Psoas muscle (tissue), 8 donors: ENCODE results near the gene IL20RB. TPM values are rescaled to one million over a fixed set of nuclear protein-coding genes. Genes with fewer than 3 reads are reported as not detected.
A peak's percentile ranks its signal among the peaks of the same experiment; 100 is the strongest.

ENCODE experiments used
- ATAC-seq, 4 donors: fragments of 200-7000 bp; cut with Tn5 transposase; one replicate each; pipeline ENCODE4 v1.9.1; 2020; ENCODE audit warnings: moderate library complexity in 3 of 4, mild to moderate bottlenecking in 2 of 4
- DNase-seq, 2 donors: peaks; one replicate each; pipeline ENCODE4 v3.0.0-alpha.2; 2020
- H3K27ac ChIP-seq: fragments of 200-600 bp; one replicate; pipeline ENCODE4 v1.8.0; 2022
- H3K27me3 ChIP-seq, 3 donors: fragments of 200-600 bp in 1 of 3; one replicate each; pipeline versions ENCODE4 v1.6.1 to v1.8.0; 2013 to 2022; ENCODE audit warnings: low read length in 2 of 3, mild to moderate bottlenecking in 2 of 3, moderate library complexity in 1 of 3; ENCODE audit not compliant: insufficient read depth in 3 of 3
- H3K36me3 ChIP-seq, 2 donors: fragments of 200-600 bp in 1 of 2; one replicate each; pipeline versions ENCODE4 v1.6.1 to v1.8.0; 2013 to 2022; ENCODE audit warnings: low read depth in 1 of 2, mild to moderate bottlenecking in 1 of 2, moderate library complexity in 1 of 2; ENCODE audit not compliant: insufficient read depth in 1 of 2
- H3K4me1 ChIP-seq: fragments of 200-600 bp; one replicate; pipeline ENCODE4 v1.8.0; 2022
- H3K4me3 ChIP-seq: fragments of 200-600 bp; one replicate; pipeline ENCODE4 v1.8.0; 2022; ENCODE audit warnings: mild to moderate bottlenecking
- H3K9me3 ChIP-seq: fragments of 200-600 bp; one replicate; pipeline ENCODE4 v1.8.0; 2022
- CTCF ChIP-seq: fragments of 200-600 bp; IDR thresholded peaks from one replicate; pipeline ENCODE4 v1.8.0; 2022; ENCODE audit warnings: antibody characterized with exemption
- WGBS, 3 donors: extraction: QIAGEN DNeasy Blood & Tissue Kit; methylation state at CpG; one replicate each; pipeline versions ENCODE4 v1.1.6 to v1.1.7; 2013; 5-methylcytosine and 5-hydroxymethylcytosine counted together
- intact Hi-C, 2 donors: fragments of 100-400 bp; cut with DNase I; formaldehyde crosslinking; loops; one replicate each; pipeline versions ENCODE4 v1.11.0 to v1.14.2; 2022
- polyA plus RNA-seq, 3 donors: library from polyadenylated mRNA; stranded (reverse); fragments of 200-250 nt; gene quantifications; one replicate each; pipeline ENCODE4 v1.2.3, GENCODE V29; 2013
- total RNA-seq, 4 donors: library from RNA; stranded (reverse); fragmentation: NEBNext Ultra II Directional in 2 of 4; extraction: Animal tissue kit (Norgen Biotek cat#: 25700) in 2 of 4; gene quantifications; one replicate each; pipeline versions ENCODE4 v1.2.1 to v1.2.4, GENCODE V29; 2021 to 2023
- donor health status: healthy with polysubstance abuse.
- donor health status: DM: no; HTN: no; CAD: no; lungs with moderate emphysema.
- donor health status: Bipolar disorder and iron deficiency.
- donor health status: healthy.
- donor health status: DM: yes; HTN: yes; CAD: no.
- donor health status: DM: no; HTN: no; CAD: no.
- donor health status: DM: no; HTN: no; CAD: no.
- donor health status: DM: yes; HTN: yes; CAD: no.

IL20RB gene
- total and polyA plus RNA-seq, 7 donors = 0.46 to 1.6 (median 0.68) TPM; not detected in 1

- H3K9me3 ChIP-seq = no peaks in the 10 kb centered on the region
- no peak for TF ChIP-seq CTCF
- peak overlapping the region; percentile 47 for H3K4me3 ChIP-seq
- no peak for DNase-seq
- H3K36me3 ChIP-seq = peaks cover 0 to 27% of the 10 kb centered on the region in 2 donors
- peak overlapping the region; percentile 19 for H3K27ac ChIP-seq
- WGBS, 3 donors = 89 to 95% (median 92%) methylated on average over 4 of the region's 4 CpGs
- no peak for ATAC-seq
- H3K27me3 ChIP-seq = no peaks in the 10 kb centered on the region
- peaks cover 19% of the 10 kb centered on the region for H3K4me1 ChIP-seq
- intact Hi-C loops = loop anchor here in 1 of 2 donors (10.0 kb wide), 1 partner anchor 67 kb away; the partner anchor contains the start of gene NCK1
Measured at GRCh38 chr3:136931606-136932005, 26.2 kb upstream of the IL20RB start.

GRCh38 chr3:136932523-136932922, 25.3 kb upstream of the IL20RB start:
- H3K27ac ChIP-seq = no peak overlapping the region
- H3K9me3 ChIP-seq = no peaks in the 10 kb centered on the region
- H3K4me1 ChIP-seq = peaks cover 20% of the 10 kb centered on the region
- H3K36me3 ChIP-seq = peaks cover 0 to 27% of the 10 kb centered on the region in 2 donors
- peak overlapping the region; percentile 47 for H3K4me3 ChIP-seq
- 78 to 83% (median 81%) methylated on average over 1 of the region's 1 CpG for WGBS, 3 donors
- TF ChIP-seq CTCF = no peak
- intact Hi-C loops = loop anchor here in 1 of 2 donors (10.0 kb wide), 1 partner anchor 68 kb away; the partner anchor contains the start of gene NCK1
- no peaks in the 10 kb centered on the region for H3K27me3 ChIP-seq
- ATAC-seq (no peak), DNase-seq (no peak)

GRCh38 chr3:136932978-136933772, 24.6 kb upstream of the IL20RB start:
- DNase-seq (no peak), ATAC-seq (no peak)
- Histone ChIP-seq H3K4me1 (peaks cover 26% of the 10 kb centered on the region), H3K9me3 (no peaks in the 10 kb centered on the region), H3K27ac (no peak overlapping the region), H3K27me3 (no peaks in the 10 kb centered on the region), H3K4me3 (no peak overlapping the region), H3K36me3 (peaks cover 0 to 24% of the 10 kb centered on the region in 2 donors)
- 74 to 81% (median 80%) methylated on average over 1 of the region's 1 CpG for WGBS, 3 donors
- intact Hi-C loops = loop anchor here in 1 of 2 donors (10.0 kb wide), 1 partner anchor 68 kb away; the partner anchor contains the start of gene NCK1
- TF ChIP-seq CTCF = no peak

- intact Hi-C loops = loop anchor here in 1 of 2 donors (10.0 kb wide), 1 partner anchor 72 kb away; the partner anchor contains the start of gene NCK1
Measured at GRCh38 chr3:136937175-136937574, 20.6 kb upstream of the IL20RB start.

More at GRCh38 chr3:136937175-136937574, 20.6 kb upstream of the IL20RB start:
- no peaks in the 10 kb centered on the region for H3K27me3 ChIP-seq
- peaks cover 0 to 14% of the 10 kb centered on the region in 2 donors for H3K36me3 ChIP-seq
- ATAC-seq (no peak), DNase-seq (no peak)
- H3K27ac ChIP-seq = no peak overlapping the region
- H3K4me1 ChIP-seq = peaks cover 29% of the 10 kb centered on the region
- WGBS, 3 donors = 95 to 100% (median 100%) methylated on average over 1 of the region's 1 CpG
- no peak for TF ChIP-seq CTCF
- H3K4me3 ChIP-seq = no peak overlapping the region
- no peaks in the 10 kb centered on the region for H3K9me3 ChIP-seq
